ENCODE results near the gene DUS1L.

The DUS1L gene

DNA sequence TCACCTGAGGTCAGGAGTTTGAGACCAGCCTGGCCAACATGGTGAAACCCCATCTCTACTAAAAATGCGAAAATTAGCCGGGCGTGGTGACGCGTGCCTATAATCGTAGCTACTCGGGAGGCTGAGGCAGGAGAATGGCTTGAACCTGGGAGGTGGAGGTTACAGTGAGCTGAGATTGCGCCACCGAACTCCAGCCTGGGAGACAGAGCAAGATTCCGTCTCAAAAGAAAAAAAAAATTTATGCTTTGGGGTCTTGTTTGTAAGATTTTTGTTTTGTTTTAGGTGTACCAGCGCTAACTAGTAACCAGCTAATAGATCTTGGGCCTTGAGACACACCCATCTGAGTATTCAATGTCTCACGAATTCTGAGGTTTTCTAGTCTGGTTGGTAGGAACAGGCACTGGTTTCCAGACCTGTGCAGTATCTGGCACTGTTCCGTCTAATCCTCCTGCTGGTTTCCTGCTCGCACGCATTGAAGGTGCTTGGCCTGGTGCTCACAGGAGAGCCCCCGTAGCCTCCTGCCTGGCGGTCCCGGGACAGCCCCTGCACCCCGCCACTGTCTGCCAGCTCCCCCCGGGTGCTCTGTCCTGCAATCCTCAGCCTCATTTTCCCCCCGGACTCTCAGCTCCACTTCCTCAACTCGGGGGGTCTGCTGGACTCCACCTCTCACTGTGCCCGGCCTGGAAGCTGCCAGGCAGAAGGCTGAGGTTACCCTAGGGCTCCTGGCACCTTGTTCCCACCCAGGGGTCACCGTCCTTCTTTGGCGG is 10.6 kb upstream of the DUS1L start:
- no peak for DNase-seq (ENCODE audit: low spot score)

DNA sequence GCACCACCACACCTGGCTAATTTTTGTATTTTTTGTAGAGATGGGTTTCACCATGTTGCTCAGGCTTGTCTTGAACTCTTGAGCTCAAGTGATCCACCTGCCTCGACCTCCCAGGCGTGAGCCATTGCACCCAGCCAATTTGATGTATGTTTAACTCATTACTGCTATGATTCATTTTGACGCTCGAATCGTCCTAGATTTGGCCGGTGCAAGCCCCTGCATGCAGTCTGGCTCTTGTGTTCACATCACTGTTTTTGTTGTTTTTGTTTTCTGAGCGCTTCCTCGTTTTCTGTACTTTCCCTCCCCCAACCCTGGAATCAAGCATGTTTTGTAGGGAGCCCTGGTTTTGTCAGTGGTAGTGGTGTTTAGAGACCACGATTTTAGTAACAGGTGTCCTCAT is 7.8 kb upstream of the DUS1L start:
- DNase-seq (ENCODE audit: low spot score) = no peak

DNA sequence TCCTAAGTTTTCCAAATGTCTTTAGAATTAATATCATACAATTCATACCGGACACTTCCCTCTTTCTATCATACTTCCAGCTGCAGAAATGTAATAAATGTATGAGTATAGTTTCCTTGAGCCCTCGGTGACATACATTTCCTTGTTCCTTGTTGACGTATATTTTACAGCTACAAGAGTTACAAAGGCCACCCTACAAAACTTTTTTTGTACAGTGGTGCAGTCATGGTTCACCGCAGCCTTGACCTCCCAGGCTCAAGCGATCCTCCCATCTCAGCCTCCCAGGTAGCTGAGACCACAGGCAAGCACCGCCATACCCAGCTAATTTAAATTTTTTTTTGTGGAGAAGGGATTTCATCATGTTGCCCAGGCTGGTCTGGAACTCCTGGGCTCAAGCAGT is 7.2 kb upstream of the DUS1L start:
- DNase-seq (ENCODE audit: low spot score) = peak; percentile 30

DNA sequence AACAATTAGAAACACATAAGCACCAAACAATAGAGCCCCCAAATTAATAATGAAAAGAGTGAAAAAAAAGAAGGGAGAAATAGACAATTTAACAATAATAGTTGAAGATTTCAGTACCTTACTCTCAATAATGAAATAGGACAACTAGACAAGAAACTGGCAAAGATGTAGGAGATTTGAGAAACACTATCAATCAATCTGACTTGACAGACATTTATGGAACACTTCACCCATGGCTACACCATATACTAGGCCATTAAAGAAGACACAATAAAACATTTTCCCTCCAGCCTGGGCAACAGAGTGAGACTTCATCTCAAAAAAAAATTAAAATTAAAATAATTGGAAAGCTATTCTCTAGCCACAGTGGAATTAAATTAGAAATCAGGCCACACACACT is 5.0 kb upstream of the DUS1L start:
- DNase-seq (ENCODE audit: low spot score) = no peak

DNA sequence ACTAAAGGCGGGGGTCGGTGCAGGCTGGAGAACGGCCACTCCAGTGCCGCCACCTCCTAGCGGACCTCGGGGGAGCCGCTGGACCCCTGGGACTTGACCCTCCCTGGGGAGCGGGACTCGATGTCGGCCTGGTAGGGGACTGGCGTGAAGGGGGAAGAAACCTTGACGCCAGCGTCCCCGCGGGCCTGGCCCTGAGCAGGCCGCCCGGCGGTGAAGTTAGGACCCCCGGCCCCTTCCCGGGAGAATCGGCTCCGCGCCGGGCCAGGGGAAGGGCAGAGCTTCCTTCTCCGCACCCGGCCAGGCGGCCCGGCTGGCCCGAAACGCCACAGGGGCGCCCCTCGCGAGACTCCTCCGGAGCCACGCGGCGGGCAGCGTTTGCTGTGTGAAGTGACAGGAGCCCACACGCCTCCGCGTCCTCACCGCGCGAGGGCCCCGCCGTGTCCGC is 389 bp downstream of the DUS1L start:
- no peak for DNase-seq (ENCODE audit: low spot score)

DNA sequence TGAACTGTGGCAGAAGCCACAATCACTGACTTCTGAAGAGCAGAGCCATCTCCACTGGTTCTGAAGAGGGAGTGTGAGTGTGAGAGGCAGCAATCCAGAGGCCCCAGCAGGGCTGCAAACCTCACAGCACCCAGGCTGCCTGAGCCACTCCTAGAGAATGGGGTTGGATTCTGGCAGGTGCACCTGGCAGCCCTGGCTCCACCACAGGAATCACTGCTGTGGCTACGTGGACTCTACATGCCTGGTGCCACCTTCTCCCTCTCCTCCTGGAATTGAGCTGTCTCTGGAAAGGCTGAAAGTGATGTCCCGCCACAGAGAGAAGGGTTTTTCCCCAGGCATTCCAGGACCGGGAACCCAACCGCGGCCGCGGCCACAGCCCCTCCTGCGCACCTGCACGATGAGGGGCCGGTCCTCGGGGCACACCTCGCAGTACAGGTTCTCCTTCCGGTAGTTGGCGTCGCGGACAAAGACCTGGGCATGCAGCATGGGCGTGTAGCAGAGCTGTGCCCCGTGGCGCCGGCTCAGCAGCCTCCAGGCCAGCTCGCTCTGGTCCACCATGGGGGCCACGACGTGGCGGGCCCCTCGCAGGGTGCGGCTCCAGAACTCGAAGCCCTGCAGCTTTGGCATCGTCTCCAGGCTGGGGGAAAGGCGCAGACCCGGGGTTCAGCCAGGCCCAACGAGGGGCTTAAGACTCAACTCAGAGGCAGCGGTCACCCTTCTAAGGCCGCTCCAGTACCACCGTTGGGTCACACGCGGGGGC is 991 bp downstream of the DUS1L start:
- peak; percentile 50 for DNase-seq (ENCODE audit: low spot score)

DNA sequence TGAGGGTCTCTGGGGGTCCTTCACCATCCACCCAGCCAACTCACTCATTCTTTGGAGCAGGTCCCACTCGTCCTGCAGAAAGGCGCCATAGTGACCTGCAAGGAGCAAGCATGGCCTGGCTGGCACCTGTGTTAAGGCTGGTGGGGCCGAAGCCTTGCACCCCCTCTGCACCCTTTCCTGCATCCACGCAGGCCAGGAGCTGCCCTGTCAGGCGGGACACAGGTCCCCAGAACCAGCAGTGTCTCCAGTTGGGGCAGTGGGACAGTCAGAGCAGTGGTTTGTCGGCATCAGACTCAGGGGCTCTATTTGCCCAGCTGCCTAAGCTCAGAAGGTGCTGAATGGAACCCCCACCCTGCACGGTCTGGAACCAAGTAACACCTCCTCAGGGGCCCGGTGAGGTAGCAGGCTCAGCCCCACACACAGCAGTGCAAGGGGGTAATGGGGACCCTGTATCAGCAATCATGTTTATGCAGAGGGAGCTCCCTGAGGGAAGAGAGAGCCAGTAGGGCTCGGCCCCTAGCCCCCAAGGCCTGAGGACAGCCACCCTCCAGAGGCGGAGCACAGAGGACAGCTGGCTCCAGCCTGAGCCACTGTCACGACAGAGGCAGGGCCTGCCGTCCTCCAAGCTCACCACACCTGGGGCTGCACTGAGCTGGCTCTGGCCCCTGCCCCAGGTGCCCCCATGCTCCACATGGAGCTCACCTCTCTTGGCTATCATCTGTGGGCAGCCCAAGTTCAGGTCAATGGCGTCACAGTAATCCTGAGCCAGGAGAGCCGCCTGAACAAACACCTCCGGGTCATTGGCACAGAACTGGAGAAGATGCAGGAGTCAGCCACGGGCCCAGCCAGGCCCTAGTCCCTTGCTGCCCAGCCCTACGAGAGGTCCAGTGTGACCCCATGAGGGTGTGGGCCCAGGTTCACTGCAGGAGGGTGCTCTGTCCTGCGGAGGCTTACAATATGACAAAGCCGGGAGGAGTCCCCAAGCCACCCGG is 1.9 kb downstream of the DUS1L start:
- DNase-seq (ENCODE audit: low spot score) = no peak

DNA sequence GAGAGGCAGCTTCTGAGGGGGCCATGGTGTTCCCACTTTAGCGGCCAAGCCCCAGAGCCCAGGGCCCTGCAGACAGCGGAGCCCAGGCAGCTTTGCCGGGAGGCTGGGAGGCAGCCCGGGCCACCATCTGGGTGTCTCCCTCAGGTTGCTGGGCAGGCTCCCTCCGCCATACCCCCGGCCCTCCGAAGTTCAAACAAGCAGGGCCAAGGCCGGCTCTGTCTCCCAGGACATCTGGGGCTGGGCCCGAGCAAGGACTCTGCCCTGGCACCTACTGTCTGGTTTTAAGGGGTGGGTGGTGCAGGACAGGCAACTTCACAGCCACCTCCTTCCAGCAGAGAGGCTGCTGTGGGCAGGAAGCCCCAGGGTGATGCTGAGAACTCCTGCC is 2.6 kb downstream of the DUS1L start:
- DNase-seq (ENCODE audit: low spot score) = no peak

DNA sequence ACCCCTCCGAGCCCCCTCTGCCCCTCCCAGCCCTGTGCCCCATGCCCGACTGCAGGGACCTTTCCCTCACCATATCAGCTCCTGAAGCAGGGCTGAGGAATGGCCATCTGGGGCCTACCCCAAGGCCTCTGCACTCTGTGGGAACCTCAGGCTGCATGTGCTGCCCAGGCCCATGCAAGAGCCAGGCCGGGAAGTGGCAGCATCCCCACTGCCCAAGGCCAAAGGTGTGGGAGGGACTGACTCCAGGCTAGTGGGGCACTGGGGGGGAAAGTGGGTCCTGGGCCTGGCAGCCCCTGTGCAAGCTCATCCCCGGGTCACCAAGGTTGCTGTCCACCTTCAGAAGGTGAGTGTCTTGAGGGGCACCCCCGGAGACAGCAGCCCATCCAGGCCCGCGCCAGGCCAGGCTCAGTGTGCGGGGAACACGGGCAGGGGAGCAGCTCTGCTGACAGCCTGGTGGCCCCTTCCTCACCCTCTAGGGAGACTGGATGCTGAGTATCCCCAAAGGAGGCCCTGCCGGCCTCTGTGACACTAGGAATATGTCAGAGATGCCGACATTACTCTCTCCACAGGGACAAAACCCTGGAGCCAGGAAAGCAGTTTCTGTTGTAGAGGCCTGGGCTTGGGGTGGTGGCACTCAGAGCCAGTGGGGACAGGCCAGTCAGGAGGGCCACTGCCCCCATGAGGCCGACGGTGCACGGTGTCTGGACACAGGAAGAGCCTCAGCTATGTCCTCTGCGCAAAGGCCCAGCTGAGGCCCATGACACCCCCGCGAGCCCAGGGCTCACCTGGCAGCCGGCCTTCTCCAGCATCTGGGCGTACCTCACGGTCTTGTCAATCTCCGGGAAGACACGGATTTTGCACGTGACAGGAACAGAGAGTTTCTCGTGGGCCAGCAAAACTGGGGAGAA is 3.3 kb downstream of the DUS1L start:
- no peak for DNase-seq (ENCODE audit: low spot score)

DNA sequence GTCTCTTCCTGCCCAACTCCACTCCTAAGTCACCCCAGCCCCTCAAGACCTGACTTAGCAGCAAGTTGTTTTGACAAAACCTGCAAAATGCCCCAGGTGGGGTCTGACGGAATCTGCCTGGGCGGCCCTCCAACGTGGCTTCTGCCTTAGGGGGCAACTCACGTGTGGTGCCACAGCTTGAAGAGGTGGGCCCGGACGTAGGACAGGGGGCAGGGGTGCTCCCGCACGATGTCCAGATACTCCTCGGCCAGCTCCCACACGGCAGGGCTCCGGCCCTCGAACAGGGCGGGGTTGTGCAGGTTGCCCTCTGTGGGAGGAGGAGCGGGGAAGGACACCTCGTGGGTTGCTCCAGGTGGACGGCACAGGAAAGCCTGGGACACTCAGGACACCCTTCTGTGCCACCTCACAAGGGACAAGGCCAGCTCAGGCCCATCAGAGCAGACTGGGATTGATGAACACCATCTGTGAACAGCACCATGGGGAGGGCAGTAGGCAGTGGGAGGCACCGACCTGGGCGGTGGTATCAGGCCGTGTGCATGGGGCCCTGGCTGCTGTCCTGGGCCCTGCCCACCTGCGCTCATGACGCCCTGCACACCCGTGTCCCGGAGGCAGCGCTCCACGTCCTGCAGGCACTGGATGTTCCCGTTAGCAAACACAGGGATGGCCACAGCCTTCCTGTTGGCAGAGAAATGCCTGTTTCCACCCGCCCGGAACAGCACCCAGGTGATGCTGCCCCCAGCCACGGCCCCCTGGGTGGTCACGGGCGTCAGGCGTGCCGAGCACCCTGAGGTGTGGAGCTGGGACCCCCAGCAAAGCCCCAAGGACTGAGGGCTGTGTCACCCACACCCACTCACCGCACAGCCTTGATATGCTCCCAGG is 4.3 kb downstream of the DUS1L start:
- DNase-seq (ENCODE audit: low spot score) = no peak

DNA sequence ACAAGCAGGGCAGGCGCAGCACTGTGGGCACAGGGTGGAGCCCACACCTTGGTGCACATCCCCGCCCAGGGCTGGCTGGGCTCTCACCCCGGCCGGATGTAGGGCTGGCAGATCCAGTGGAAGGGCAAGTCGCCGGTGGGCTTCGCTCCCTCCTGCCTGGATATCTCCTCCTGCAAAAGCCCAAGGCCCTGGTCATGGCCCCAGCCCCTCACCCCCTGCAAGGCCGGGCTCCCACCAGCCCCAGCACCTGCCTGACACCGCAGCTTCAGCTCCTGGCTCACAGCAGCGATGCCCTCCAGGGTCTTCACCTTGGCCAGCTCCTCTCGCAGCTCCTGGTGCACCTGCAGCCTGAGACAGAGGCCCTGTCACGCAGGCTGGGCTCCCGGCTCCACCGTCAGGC is 5.0 kb downstream of the DUS1L start:
- no peak for DNase-seq (ENCODE audit: low spot score)

DNA sequence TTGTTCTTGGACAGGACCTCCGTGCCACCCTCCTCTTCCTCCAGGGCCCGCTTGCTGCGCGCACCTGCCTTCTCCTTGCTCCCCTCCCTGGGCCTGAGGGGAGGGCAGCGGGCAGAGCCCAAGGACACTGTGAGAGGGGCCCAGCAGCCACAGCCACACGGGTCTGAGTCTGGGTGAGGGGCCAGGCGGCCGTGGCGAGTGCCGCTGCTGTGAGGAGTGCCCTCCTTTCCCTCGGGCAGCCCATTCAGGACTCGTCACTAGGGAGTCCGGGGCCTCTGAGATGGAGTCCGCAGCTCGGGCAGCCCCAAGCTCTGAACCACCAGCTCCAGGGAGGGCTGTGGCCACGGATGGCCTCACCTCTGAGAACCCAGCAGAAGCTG is 5.6 kb downstream of the DUS1L start:
- DNase-seq (ENCODE audit: low spot score) = no peak

DNA sequence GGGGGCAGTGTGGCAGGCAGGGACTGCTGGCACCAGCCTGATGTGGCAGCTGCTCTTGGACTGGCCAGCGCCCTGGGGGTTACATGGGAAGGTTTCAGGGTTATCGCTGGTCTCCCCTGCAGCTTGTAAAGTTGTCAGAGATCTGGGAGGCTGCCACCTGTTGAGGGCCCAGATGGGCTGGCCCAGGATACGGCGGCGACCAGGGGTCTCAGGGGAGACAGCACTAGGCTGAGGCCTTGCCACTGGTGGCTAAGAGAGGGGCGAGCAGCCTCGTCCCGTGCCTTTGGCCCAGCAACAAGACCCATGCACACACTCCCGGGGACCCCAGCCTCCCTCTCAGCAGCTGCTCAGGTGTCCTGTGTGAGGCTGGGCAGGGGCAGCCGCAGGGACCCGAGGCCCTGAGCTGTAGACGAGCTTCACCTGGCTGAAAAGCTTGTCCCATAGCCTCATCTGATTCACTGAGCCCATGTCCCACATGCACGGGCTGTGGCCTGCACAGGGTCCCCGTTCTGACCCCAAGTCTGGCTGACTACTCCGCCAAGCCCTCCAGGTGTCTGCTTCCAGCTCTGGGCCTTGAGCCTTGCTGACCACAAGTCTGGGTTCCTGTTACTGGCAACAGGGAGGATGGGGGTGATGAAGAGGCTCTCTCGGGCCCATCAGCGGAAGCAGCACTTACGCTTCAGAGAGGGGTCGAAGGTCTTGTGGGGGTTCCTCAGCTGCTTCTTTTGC is 6.2 kb downstream of the DUS1L start:
- no peak for DNase-seq (ENCODE audit: low spot score)

DNA sequence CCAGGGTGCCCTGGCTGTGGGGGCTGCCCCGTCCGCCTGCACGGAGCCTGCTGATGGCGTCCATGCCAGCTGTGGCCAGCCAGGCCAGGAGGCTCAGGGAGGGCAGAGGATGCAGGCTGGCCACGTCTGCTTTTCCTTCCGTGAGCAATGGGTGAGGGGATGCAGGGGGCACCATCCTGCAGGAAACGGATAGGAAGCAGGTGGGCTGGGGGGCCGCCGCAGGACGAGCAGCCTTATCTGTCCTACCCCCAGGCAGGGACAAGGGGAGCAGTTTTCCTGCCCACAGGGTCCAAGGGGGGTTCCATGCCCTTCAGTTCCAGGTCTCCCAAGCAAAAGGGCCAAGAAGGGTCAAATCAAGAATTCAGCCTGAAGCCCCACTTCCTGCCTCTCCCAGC is 6.8 kb downstream of the DUS1L start:
- no peak for DNase-seq (ENCODE audit: low spot score)

DNA sequence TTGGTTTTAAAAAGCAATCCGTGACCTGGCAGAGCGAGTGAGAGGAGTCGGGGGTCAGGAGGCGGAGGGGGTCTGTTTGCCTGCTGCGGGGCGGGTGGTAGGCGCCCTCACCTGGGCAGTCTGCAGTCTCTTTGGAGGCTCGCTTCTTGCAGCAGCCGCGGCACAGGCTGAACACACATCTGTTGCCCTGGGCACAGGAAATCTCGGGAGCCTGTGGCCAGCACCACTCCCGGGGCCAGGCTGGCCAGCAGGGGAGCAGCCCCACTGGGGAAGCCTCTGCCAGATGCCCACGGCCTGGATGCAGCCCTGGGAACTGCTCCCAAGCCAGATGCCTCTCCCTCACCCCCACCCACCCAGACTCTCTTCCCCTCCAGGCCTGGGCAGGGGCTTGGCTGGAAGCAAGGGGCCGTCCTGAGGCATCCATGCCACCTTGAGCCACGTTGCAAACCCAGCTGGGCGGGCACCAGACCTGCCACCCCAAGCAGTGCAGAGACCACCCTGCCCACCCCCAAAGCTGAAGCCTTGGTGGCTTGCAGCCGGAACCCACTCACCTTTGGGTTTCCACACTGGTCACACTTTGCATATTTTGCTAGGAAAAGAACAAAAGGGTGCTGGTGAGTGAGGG is 7.3 kb downstream of the DUS1L start:
- no peak for DNase-seq (ENCODE audit: low spot score)

DNA sequence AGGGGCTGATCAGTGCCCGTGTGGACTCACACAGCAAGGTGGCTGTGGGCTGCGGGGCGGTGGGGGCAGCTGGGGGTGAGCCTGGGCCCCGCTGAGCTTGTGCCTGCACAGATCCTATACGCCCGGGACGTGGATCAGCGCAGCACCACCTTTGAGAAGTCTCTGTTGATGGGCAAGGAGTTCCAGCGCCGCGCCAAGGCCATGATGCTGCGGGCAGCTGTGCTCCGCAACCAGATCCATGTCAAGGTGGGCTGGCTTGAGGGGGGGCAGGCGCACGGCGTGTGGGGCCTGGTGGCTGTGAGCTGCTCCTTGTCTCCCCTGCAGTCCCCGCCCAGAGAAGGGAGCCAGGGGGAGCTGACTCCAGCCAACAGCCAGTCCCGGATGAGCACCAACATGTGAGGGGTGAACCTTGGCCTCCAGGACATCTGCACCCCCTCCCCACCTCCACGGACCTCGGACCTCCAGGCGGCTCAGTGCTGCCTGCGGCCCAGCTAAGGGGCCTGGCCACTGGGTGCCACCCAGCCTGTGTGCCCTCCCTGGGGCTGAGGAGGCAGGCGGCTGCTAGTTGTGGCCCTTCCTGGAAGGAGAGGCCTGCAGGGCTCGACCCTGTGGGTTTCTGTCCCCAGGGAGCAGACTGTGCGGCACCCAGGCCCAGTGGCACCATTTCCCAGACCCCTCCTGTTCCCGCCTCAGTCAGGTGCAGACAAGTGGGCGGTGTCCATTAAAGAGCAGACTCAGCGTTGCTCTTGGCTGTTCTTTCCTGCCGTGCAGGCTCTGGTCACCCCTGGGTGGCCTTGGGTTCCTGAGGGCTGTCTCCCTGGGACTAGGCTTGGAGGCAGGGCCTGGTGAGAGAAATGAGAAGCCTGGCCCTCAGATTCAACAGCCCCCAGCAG is 8.6 kb downstream of the DUS1L start:
- no peak for DNase-seq (ENCODE audit: low spot score)

DNA sequence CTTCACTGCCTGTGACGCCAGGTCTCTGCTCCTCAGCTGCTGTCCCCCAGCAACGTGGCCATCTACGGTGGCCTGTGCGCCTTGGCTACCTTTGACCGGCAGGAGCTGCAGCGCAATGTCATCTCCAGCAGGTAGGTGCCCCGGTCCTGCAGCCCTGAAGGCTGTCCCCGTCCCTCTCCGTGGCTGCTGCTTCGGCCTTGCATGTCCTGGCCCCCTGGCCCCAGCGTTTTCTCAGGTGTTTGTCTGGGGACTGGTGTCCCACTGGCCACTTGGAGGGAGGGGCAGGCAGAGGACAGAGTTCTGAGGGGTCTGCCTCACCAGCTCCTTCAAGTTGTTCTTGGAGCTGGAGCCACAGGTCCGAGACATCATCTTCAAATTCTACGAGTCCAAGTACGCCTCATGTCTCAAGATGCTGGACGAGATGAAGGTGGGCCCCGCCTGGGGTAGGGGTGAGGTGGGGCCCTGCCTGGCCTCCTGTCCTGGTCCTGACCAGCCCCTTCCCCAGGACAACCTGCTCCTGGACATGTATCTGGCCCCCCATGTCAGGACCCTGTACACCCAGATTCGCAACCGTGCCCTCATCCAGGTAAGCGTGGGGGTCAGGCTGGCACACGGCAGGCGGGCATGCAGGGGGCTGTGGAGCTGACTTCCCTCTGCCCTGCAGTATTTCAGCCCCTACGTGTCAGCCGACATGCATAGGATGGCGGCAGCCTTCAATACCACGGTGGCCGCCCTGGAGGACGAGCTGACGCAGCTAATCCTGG is 9.5 kb downstream of the DUS1L start:
- no peak for DNase-seq (ENCODE audit: low spot score)

Measured in LoVo (cell line).